ENCODE data around the gene ARMS2. TPM values are rescaled to one million over a fixed set of nuclear protein-coding genes. Genes with fewer than 3 reads are reported as not detected.

ARMS2 gene
- total RNA-seq, 1 donor from 2014 or later = not detected

GRCh38 chr10:122446668-122447423 is 7.6 kb upstream of the ARMS2 start:
- H3K9ac ChIP-seq (ENCODE audit: low read length) = no peak overlapping the region
- H2AFZ ChIP-seq (ENCODE audit: low read depth, low read length) = no peak overlapping the region
- H3K4me1 ChIP-seq (ENCODE audit: insufficient read depth, low read length) = peaks cover 3% of the 10 kb centered on the region
- Mint-ChIP-seq H3K9me3 (ENCODE audit: unreplicated experiment) (peaks cover 2% of the 10 kb centered on the region), H3K4me3 (ENCODE audit: unreplicated experiment) (no peak overlapping the region), H3K36me3 (ENCODE audit: low read depth, unreplicated experiment) (no peaks in the 10 kb centered on the region), H3K27me3 (ENCODE audit: low read depth, unreplicated experiment) (no peaks in the 10 kb centered on the region), H3K27ac (ENCODE audit: unreplicated experiment) (no peak overlapping the region), H3K4me1 (ENCODE audit: low read depth, unreplicated experiment) (peaks cover 23% of the 10 kb centered on the region)
- no peak overlapping the region for H3K27ac ChIP-seq (ENCODE audit: low read depth, low read length)
- no peaks in the 10 kb centered on the region for H3K9me3 ChIP-seq (ENCODE audit: insufficient read depth, low read depth, low read length)
- FAIRE-seq (no peak), DNase-seq (ENCODE audit: low read depth) (no peak)
- no peak for TF ChIP-seq EZH2 (IDR thresholded peaks at IDR 0.05; ENCODE audit: insufficient read depth, low read length)
- TF ChIP-seq CTCF (IDR thresholded peaks at IDR 0.05; ENCODE audit: insufficient read depth, low read depth, low read length) = no peak
- H3K4me3 ChIP-seq (ENCODE audit: insufficient read depth, low read depth, low read length) = no peak overlapping the region
- no peaks in the 10 kb centered on the region for H3K79me2 ChIP-seq (ENCODE audit: insufficient read depth, low read length)
- no peak overlapping the region for H3K4me2 ChIP-seq (ENCODE audit: low read length)
- H3K27me3 ChIP-seq (ENCODE audit: insufficient read depth, low read length) = no peaks in the 10 kb centered on the region
- no peaks in the 10 kb centered on the region for H3K36me3 ChIP-seq (ENCODE audit: insufficient read depth, low read length)
- no peaks in the 10 kb centered on the region for H4K20me1 ChIP-seq (ENCODE audit: insufficient read depth, low read length)

GRCh38 chr10:122448600-122448999 is 5.9 kb upstream of the ARMS2 start:
- no peaks in the 10 kb centered on the region for H3K27me3 Mint-ChIP-seq (ENCODE audit: low read depth, unreplicated experiment)
- FAIRE-seq = no peak
- TF ChIP-seq EZH2 (IDR thresholded peaks at IDR 0.05; ENCODE audit: insufficient read depth, low read length) (no peak), CTCF (IDR thresholded peaks at IDR 0.05; ENCODE audit: insufficient read depth, low read depth, low read length) (no peak)

GRCh38 chr10:122449153-122449552 is 5.3 kb upstream of the ARMS2 start:
- H3K9me3 Mint-ChIP-seq (ENCODE audit: unreplicated experiment) = peaks cover 2% of the 10 kb centered on the region
- no peaks in the 10 kb centered on the region for H4K20me1 ChIP-seq (ENCODE audit: insufficient read depth, low read length)
- no peak overlapping the region for H3K4me2 ChIP-seq (ENCODE audit: low read length)
- no peak overlapping the region for H2AFZ ChIP-seq (ENCODE audit: low read depth, low read length)
- no peaks in the 10 kb centered on the region for H3K27me3 Mint-ChIP-seq (ENCODE audit: low read depth, unreplicated experiment)
- H3K27me3 ChIP-seq (ENCODE audit: insufficient read depth, low read length) = no peaks in the 10 kb centered on the region
- H3K9ac ChIP-seq (ENCODE audit: low read length) = no peak overlapping the region
- H3K27ac Mint-ChIP-seq (ENCODE audit: unreplicated experiment) = no peak overlapping the region
- H3K4me1 ChIP-seq (ENCODE audit: insufficient read depth, low read length) = no peaks in the 10 kb centered on the region
- no peak for DNase-seq (ENCODE audit: low read depth)
- no peak overlapping the region for H3K4me3 ChIP-seq (ENCODE audit: insufficient read depth, low read depth, low read length)
- H3K4me3 Mint-ChIP-seq (ENCODE audit: unreplicated experiment) = no peak overlapping the region
- no peak for FAIRE-seq
- TF ChIP-seq EZH2 (IDR thresholded peaks at IDR 0.05; ENCODE audit: insufficient read depth, low read length) (no peak), CTCF (IDR thresholded peaks at IDR 0.05; ENCODE audit: insufficient read depth, low read depth, low read length) (no peak)
- no peaks in the 10 kb centered on the region for H3K9me3 ChIP-seq (ENCODE audit: insufficient read depth, low read depth, low read length)
- no peaks in the 10 kb centered on the region for H3K36me3 ChIP-seq (ENCODE audit: insufficient read depth, low read length)
- no peak overlapping the region for H3K27ac ChIP-seq (ENCODE audit: low read depth, low read length)
- no peaks in the 10 kb centered on the region for H3K36me3 Mint-ChIP-seq (ENCODE audit: low read depth, unreplicated experiment)
- H3K4me1 Mint-ChIP-seq (ENCODE audit: low read depth, unreplicated experiment) = peaks cover 20% of the 10 kb centered on the region
- H3K79me2 ChIP-seq (ENCODE audit: insufficient read depth, low read length) = no peaks in the 10 kb centered on the region

More at GRCh38 chr10:122448600-122448999, 5.9 kb upstream of the ARMS2 start:
- Histone ChIP-seq H3K27ac (ENCODE audit: low read depth, low read length) (no peak overlapping the region), H3K27me3 (ENCODE audit: insufficient read depth, low read length) (no peaks in the 10 kb centered on the region), H3K9ac (ENCODE audit: low read length) (no peak overlapping the region), H3K4me3 (ENCODE audit: insufficient read depth, low read depth, low read length) (no peak overlapping the region), H4K20me1 (ENCODE audit: insufficient read depth, low read length) (no peaks in the 10 kb centered on the region), H3K79me2 (ENCODE audit: insufficient read depth, low read length) (no peaks in the 10 kb centered on the region), H3K4me1 (ENCODE audit: insufficient read depth, low read length) (no peaks in the 10 kb centered on the region), H3K36me3 (ENCODE audit: insufficient read depth, low read length) (no peaks in the 10 kb centered on the region), H2AFZ (ENCODE audit: low read depth, low read length) (no peak overlapping the region), H3K9me3 (ENCODE audit: insufficient read depth, low read depth, low read length) (no peaks in the 10 kb centered on the region), H3K4me2 (ENCODE audit: low read length) (no peak overlapping the region)
- Mint-ChIP-seq H3K36me3 (ENCODE audit: low read depth, unreplicated experiment) (no peaks in the 10 kb centered on the region), H3K9me3 (ENCODE audit: unreplicated experiment) (peaks cover 2% of the 10 kb centered on the region), H3K4me3 (ENCODE audit: unreplicated experiment) (no peak overlapping the region), H3K27ac (ENCODE audit: unreplicated experiment) (no peak overlapping the region), H3K4me1 (ENCODE audit: low read depth, unreplicated experiment) (peaks cover 20% of the 10 kb centered on the region)
- DNase-seq (ENCODE audit: low read depth) = no peak
